ENCODE measurements around the gene ADIPOR2.

DNA sequence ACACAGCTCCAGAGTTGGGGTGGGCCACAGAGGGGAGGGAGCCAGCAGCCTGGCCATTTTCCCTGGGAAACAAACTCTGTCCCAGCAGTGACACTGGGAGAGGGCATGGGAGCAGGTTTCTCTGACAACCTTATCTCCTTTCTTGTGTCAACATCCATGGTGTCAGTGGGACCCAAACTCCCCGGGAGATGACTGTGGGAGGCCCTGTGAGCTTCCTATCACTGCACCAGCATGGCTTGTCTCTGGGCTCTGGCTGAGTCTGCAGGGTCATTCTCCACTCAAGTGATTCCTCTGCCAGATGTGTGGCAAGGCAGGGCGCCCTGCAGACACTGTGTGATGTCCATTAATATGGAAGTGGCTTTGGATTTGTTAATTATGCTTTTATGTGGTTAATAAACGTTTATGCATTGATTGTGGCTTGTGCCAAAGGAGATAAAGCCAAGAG is 139.6 kb downstream of the ADIPOR2 start:
- TF ChIP-seq, protein P1, sequence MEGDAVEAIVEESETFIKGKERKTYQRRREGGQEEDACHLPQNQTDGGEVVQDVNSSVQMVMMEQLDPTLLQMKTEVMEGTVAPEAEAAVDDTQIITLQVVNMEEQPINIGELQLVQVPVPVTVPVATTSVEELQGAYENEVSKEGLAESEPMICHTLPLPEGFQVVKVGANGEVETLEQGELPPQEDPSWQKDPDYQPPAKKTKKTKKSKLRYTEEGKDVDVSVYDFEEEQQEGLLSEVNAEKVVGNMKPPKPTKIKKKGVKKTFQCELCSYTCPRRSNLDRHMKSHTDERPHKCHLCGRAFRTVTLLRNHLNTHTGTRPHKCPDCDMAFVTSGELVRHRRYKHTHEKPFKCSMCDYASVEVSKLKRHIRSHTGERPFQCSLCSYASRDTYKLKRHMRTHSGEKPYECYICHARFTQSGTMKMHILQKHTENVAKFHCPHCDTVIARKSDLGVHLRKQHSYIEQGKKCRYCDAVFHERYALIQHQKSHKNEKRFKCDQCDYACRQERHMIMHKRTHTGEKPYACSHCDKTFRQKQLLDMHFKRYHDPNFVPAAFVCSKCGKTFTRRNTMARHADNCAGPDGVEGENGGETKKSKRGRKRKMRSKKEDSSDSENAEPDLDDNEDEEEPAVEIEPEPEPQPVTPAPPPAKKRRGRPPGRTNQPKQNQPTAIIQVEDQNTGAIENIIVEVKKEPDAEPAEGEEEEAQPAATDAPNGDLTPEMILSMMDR (IDR thresholded peaks at IDR 0.05) = no peak
- TF ChIP-seq EZH2 (IDR thresholded peaks at IDR 0.05; ENCODE audit: borderline replicate concordance, insufficient read depth, low read depth, low read length, poor library complexity, severe bottlenecking) = no peak

Measured in B cell (primary cell).